GM23338 (cell line): Measurements from ENCODE around the gene PPP2R5C. TPM values are rescaled to one million over a fixed set of nuclear protein-coding genes. Genes with fewer than 3 reads are reported as not detected.

Experiments used
- ATAC-seq: fragments of 200-7000 bp; cut with Tn5 transposase; 3 replicates; pipeline ENCODE4 v1.9.1; 2020
- DNase-seq: peaks from one replicate; pipeline ENCODE4 v3.0.0-alpha.2; 2015; ENCODE audit warnings: low spot score
- H2AFZ ChIP-seq: fragments of 200-600 bp; sonication (generic); 2 replicates; pipeline ENCODE4 v1.8.0; 2016; ENCODE audit warnings: antibody characterized with exemption, mild to moderate bottlenecking, moderate library complexity
- H3F3A ChIP-seq: fragments of 200-600 bp; sonication (generic); replicated peaks from 2 replicates; pipeline ENCODE4 v1.8.0; 2017; ENCODE audit warnings: antibody characterized with exemption, mixed run types, low read depth
- H3K27ac ChIP-seq: fragments of 200-600 bp; sonication (generic); 2 replicates; pipeline ENCODE4 v1.6.1; 2016; ENCODE audit warnings: low read depth
- H3K27me3 ChIP-seq: fragments of 200-600 bp; sonication (generic); 2 replicates; pipeline ENCODE4 v1.8.0; 2016; ENCODE audit warnings: mild to moderate bottlenecking, mixed run types, moderate library complexity; ENCODE audit not compliant: insufficient read depth
- H3K36me3 ChIP-seq: fragments of 200-600 bp; sonication (generic); 2 replicates; pipeline ENCODE4 v1.8.0; 2016; ENCODE audit warnings: mild to moderate bottlenecking; ENCODE audit not compliant: insufficient read depth
- H3K4me1 ChIP-seq: fragments of 200-600 bp; sonication (generic); 2 replicates; pipeline ENCODE4 v1.8.0; 2016; ENCODE audit warnings: mild to moderate bottlenecking, moderate library complexity; ENCODE audit not compliant: insufficient read depth
- H3K4me2 ChIP-seq: fragments of 200-600 bp; sonication (generic); 2 replicates; pipeline ENCODE4 v1.7.1; 2017; ENCODE audit warnings: mixed run types
- H3K4me3 ChIP-seq: fragments of 200-600 bp; sonication (generic); 2 replicates; pipeline ENCODE4 v1.6.1; 2016; ENCODE audit warnings: mixed run types
- H3K79me2 ChIP-seq: fragments of 200-600 bp; sonication (generic); replicated peaks from 2 replicates; pipeline ENCODE4 v1.8.0; 2017; ENCODE audit warnings: mild to moderate bottlenecking; ENCODE audit not compliant: insufficient read depth
- H3K9me2 ChIP-seq: fragments of 200-600 bp; sonication (generic); 2 replicates; pipeline ENCODE4 v1.8.0; 2017; ENCODE audit not compliant: insufficient read depth
- H4K20me1 ChIP-seq: fragments of 200-600 bp; sonication (generic); replicated peaks from 2 replicates; pipeline ENCODE4 v1.8.0; 2017; ENCODE audit warnings: mild to moderate bottlenecking; ENCODE audit not compliant: insufficient read depth
- H3K27ac Mint-ChIP-seq: 2 replicates; pipeline ENCODE4 v1.8.0; 2020; ENCODE audit warnings: inconsistent platforms, mild to moderate bottlenecking, moderate library complexity, mixed read lengths
- H3K27me3 Mint-ChIP-seq: 3 replicates; pipeline ENCODE4 v1.8.0; 2022; ENCODE audit warnings: low read depth, mild to moderate bottlenecking, moderate library complexity, mixed read lengths, inconsistent platforms; ENCODE audit not compliant: insufficient read depth, poor library complexity
- H3K36me3 Mint-ChIP-seq: 3 replicates; pipeline ENCODE4 v1.8.0; 2021; ENCODE audit warnings: low read depth, mild to moderate bottlenecking, inconsistent platforms, moderate library complexity, mixed read lengths
- H3K4me1 Mint-ChIP-seq: 3 replicates; pipeline ENCODE4 v1.8.0; 2020; ENCODE audit warnings: mild to moderate bottlenecking, inconsistent platforms, mixed read lengths
- H3K4me3 Mint-ChIP-seq: 3 replicates; pipeline ENCODE4 v1.8.0; 2021; ENCODE audit warnings: moderate library complexity, mild to moderate bottlenecking, inconsistent platforms, mixed read lengths
- H3K9me3 Mint-ChIP-seq: 3 replicates; pipeline ENCODE4 v1.8.0; 2020; ENCODE audit warnings: moderate library complexity, mild to moderate bottlenecking, inconsistent platforms, mixed read lengths
- CREB1 ChIP-seq: fragments of 250-450 bp; sonication (Bioruptor Pico); IDR thresholded peaks from 2 replicates; pipeline ENCODE4 v1.5.0; 2020; ENCODE audit warnings: low read depth, mild to moderate bottlenecking, moderate library complexity
- EZH2 ChIP-seq: fragments of 200-600 bp; sonication (generic); IDR thresholded peaks from one replicate; pipeline ENCODE4 v1.8.0; 2017; ENCODE audit warnings: antibody characterized with exemption, mild to moderate bottlenecking, low read depth; ENCODE audit not compliant: unreplicated experiment
- EZH2phosphoT487 ChIP-seq: fragments of 200-600 bp; sonication (generic); IDR thresholded peaks from one replicate; pipeline ENCODE4 v1.8.1; 2018; ENCODE audit warnings: antibody characterized with exemption; ENCODE audit not compliant: unreplicated experiment
- JUNB ChIP-seq: IDR thresholded peaks from one replicate; pipeline ENCODE4 v1.6.1; 2016; ENCODE audit warnings: antibody characterized with exemption; ENCODE audit not compliant: unreplicated experiment
- NANOG ChIP-seq: IDR thresholded peaks from 2 replicates; pipeline ENCODE4 v1.6.1; 2016; ENCODE audit warnings: antibody characterized with exemption, borderline replicate concordance
- POLR2AphosphoS5 ChIP-seq: IDR thresholded peaks from 2 replicates; pipeline ENCODE4 v1.6.1; 2016; ENCODE audit warnings: antibody characterized with exemption, low read depth
- STAT1 ChIP-seq: IDR thresholded peaks from one replicate; pipeline ENCODE4 v1.6.1; 2016; ENCODE audit warnings: antibody characterized with exemption; ENCODE audit not compliant: unreplicated experiment
- ZNF114 ChIP-seq: fragments of 250-450 bp; sonication (Bioruptor Pico); IDR thresholded peaks from 2 replicates; pipeline ENCODE4 v1.5.0; 2020; ENCODE audit warnings: mild to moderate bottlenecking, moderate library complexity
- ZNF331 ChIP-seq: fragments of 250-450 bp; sonication (Bioruptor Pico); IDR thresholded peaks from 2 replicates; pipeline ENCODE4 v1.5.0; 2020; ENCODE audit warnings: low read depth, mild to moderate bottlenecking, moderate library complexity
- polyA plus RNA-seq: library from polyadenylated mRNA; unstranded; fragments of >200 nt; fragmentation: Nextera tagmentation; extraction: Ambion mirVana; gene quantifications from 2 replicates; pipeline ENCODE4 v1.2.1, GENCODE V29; 2016
- total RNA-seq: library from RNA; depleted of rRNA; stranded (reverse); fragments of >200 nt; shearing (Covaris generic); gene quantifications from 2 replicates; pipeline ENCODE4 v1.2.3, GENCODE V29; 2014
- TF ChIP-seq, protein P1 (sequence below): IDR thresholded peaks from one replicate; pipeline ENCODE4 v1.6.1; 2018; ENCODE audit warnings: antibody characterized with exemption; ENCODE audit not compliant: unreplicated experiment
- TF ChIP-seq, protein P2 (sequence below): IDR thresholded peaks from 2 replicates; pipeline ENCODE4 v1.6.1; 2016; ENCODE audit warnings: antibody characterized with exemption
- TF ChIP-seq, protein P3 (sequence below), 2 experiments: fragments of 200-600 bp in 1 of 2; sonication (generic) in 1 of 2; conservative IDR thresholded peaks; 2 replicates each; pipeline versions ENCODE4 v1.5.1 to v1.6.1; 2016 to 2017; ENCODE audit warnings: antibody characterized with exemption in 2 of 2, low read depth in 2 of 2, mild to moderate bottlenecking in 2 of 2, moderate library complexity in 1 of 2
- TF ChIP-seq, protein P4 (sequence below): fragments of 250-450 bp; sonication (Bioruptor Pico); IDR thresholded peaks from 2 replicates; pipeline ENCODE4 v1.5.0; 2020; ENCODE audit warnings: mild to moderate bottlenecking, moderate library complexity

Gene PPP2R5C
- total and polyA plus RNA-seq, 2 experiments from 2014 or later: 75.4 to 79.7 TPM

DNA sequence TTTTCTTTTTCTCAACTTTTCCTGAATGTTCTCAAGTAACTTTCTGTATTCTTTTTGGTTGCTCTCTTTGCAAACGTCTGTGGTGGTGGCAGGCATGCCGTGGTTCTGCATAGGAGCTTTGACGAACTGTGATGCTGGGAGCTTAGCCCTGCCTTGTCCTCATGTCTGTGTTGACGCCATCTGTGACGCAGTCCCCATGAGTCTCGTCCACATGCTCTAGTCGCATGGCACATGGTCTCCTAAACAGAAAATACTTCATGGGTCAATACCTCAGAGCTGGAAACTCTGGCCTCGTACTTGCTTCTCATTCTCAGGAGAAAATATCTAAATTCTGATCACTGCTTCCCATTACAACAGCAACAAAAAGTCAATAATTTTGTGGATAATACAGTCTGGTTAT is 152.6 kb downstream of the PPP2R5C start:
- Histone ChIP-seq H3K4me1 (peaks cover 20% of the 10 kb centered on the region), H3K27me3 (no peaks in the 10 kb centered on the region), H2AFZ (no peak overlapping the region), H3K27ac (no peak overlapping the region), H3K9me2 (no peaks in the 10 kb centered on the region), H3K4me2 (no peak overlapping the region), H3F3A (no peaks in the 10 kb centered on the region), H4K20me1 (no peaks in the 10 kb centered on the region; the same call in 1 of the 2 replicates), H3K4me3 (no peak overlapping the region), H3K79me2 (no peaks in the 10 kb centered on the region; the same call in 1 of the 2 replicates), H3K36me3 (no peaks in the 10 kb centered on the region)
- no peak overlapping the region for H3K4me3 Mint-ChIP-seq
- H3K9me3 Mint-ChIP-seq: no peaks in the 10 kb centered on the region; the same call in 2 of the 3 replicates
- no peak for ATAC-seq
- H3K36me3 Mint-ChIP-seq: peaks cover 15% of the 10 kb centered on the region
- H3K27ac Mint-ChIP-seq: no peak overlapping the region
- peaks cover 32% of the 10 kb centered on the region for H3K4me1 Mint-ChIP-seq
- DNase-seq: no peak
- H3K27me3 Mint-ChIP-seq: peaks cover 9% of the 10 kb centered on the region
- TF ChIP-seq EZH2phosphoT487 (no peak), EZH2 (no peak), STAT1 (no peak), ZNF114 (CRISPR knock-in tag) (no peak), JUNB (no peak), NANOG (no peak), ZNF331 (CRISPR knock-in tag) (no peak), CREB1 (CRISPR knock-in tag) (no peak), POLR2AphosphoS5 (no peak)
- TF ChIP-seq, protein P1, sequence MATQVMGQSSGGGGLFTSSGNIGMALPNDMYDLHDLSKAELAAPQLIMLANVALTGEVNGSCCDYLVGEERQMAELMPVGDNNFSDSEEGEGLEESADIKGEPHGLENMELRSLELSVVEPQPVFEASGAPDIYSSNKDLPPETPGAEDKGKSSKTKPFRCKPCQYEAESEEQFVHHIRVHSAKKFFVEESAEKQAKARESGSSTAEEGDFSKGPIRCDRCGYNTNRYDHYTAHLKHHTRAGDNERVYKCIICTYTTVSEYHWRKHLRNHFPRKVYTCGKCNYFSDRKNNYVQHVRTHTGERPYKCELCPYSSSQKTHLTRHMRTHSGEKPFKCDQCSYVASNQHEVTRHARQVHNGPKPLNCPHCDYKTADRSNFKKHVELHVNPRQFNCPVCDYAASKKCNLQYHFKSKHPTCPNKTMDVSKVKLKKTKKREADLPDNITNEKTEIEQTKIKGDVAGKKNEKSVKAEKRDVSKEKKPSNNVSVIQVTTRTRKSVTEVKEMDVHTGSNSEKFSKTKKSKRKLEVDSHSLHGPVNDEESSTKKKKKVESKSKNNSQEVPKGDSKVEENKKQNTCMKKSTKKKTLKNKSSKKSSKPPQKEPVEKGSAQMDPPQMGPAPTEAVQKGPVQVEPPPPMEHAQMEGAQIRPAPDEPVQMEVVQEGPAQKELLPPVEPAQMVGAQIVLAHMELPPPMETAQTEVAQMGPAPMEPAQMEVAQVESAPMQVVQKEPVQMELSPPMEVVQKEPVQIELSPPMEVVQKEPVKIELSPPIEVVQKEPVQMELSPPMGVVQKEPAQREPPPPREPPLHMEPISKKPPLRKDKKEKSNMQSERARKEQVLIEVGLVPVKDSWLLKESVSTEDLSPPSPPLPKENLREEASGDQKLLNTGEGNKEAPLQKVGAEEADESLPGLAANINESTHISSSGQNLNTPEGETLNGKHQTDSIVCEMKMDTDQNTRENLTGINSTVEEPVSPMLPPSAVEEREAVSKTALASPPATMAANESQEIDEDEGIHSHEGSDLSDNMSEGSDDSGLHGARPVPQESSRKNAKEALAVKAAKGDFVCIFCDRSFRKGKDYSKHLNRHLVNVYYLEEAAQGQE: no peak
- TF ChIP-seq, protein P2, sequence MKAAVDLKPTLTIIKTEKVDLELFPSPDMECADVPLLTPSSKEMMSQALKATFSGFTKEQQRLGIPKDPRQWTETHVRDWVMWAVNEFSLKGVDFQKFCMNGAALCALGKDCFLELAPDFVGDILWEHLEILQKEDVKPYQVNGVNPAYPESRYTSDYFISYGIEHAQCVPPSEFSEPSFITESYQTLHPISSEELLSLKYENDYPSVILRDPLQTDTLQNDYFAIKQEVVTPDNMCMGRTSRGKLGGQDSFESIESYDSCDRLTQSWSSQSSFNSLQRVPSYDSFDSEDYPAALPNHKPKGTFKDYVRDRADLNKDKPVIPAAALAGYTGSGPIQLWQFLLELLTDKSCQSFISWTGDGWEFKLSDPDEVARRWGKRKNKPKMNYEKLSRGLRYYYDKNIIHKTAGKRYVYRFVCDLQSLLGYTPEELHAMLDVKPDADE: no peak
- TF ChIP-seq, protein P3, sequence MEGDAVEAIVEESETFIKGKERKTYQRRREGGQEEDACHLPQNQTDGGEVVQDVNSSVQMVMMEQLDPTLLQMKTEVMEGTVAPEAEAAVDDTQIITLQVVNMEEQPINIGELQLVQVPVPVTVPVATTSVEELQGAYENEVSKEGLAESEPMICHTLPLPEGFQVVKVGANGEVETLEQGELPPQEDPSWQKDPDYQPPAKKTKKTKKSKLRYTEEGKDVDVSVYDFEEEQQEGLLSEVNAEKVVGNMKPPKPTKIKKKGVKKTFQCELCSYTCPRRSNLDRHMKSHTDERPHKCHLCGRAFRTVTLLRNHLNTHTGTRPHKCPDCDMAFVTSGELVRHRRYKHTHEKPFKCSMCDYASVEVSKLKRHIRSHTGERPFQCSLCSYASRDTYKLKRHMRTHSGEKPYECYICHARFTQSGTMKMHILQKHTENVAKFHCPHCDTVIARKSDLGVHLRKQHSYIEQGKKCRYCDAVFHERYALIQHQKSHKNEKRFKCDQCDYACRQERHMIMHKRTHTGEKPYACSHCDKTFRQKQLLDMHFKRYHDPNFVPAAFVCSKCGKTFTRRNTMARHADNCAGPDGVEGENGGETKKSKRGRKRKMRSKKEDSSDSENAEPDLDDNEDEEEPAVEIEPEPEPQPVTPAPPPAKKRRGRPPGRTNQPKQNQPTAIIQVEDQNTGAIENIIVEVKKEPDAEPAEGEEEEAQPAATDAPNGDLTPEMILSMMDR (conservative IDR thresholded peaks at IDR 0.05; ENCODE audit: low read depth in 2 of 2): no peak
- TF ChIP-seq, protein P4, sequence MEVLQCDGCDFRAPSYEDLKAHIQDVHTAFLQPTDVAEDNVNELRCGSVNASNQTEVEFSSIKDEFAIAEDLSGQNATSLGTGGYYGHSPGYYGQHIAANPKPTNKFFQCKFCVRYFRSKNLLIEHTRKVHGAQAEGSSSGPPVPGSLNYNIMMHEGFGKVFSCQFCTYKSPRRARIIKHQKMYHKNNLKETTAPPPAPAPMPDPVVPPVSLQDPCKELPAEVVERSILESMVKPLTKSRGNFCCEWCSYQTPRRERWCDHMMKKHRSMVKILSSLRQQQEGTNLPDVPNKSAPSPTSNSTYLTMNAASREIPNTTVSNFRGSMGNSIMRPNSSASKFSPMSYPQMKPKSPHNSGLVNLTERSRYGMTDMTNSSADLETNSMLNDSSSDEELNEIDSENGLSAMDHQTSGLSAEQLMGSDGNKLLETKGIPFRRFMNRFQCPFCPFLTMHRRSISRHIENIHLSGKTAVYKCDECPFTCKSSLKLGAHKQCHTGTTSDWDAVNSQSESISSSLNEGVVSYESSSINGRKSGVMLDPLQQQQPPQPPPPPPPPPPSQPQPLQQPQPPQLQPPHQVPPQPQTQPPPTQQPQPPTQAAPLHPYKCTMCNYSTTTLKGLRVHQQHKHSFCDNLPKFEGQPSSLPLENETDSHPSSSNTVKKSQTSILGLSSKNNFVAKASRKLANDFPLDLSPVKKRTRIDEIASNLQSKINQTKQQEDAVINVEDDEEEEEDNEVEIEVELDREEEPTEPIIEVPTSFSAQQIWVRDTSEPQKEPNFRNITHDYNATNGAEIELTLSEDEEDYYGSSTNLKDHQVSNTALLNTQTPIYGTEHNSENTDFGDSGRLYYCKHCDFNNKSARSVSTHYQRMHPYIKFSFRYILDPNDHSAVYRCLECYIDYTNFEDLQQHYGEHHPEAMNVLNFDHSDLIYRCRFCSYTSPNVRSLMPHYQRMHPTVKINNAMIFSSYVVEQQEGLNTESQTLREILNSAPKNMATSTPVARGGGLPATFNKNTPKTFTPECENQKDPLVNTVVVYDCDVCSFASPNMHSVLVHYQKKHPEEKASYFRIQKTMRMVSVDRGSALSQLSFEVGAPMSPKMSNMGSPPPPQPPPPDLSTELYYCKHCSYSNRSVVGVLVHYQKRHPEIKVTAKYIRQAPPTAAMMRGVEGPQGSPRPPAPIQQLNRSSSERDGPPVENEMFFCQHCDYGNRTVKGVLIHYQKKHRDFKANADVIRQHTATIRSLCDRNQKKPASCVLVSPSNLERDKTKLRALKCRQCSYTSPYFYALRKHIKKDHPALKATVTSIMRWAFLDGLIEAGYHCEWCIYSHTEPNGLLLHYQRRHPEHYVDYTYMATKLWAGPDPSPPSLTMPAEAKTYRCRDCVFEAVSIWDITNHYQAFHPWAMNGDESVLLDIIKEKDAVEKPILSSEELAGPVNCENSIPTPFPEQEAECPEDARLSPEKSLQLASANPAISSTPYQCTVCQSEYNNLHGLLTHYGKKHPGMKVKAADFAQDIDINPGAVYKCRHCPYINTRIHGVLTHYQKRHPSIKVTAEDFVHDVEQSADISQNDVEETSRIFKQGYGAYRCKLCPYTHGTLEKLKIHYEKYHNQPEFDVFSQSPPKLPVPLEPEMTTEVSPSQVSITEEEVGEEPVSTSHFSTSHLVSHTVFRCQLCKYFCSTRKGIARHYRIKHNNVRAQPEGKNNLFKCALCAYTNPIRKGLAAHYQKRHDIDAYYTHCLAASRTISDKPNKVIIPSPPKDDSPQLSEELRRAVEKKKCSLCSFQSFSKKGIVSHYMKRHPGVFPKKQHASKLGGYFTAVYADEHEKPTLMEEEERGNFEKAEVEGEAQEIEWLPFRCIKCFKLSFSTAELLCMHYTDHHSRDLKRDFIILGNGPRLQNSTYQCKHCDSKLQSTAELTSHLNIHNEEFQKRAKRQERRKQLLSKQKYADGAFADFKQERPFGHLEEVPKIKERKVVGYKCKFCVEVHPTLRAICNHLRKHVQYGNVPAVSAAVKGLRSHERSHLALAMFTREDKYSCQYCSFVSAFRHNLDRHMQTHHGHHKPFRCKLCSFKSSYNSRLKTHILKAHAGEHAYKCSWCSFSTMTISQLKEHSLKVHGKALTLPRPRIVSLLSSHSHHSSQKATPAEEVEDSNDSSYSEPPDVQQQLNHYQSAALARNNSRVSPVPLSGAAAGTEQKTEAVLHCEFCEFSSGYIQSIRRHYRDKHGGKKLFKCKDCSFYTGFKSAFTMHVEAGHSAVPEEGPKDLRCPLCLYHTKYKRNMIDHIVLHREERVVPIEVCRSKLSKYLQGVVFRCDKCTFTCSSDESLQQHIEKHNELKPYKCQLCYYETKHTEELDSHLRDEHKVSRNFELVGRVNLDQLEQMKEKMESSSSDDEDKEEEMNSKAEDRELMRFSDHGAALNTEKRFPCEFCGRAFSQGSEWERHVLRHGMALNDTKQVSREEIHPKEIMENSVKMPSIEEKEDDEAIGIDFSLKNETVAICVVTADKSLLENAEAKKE (CRISPR knock-in tag): no peak
